ENCODE measurements around the gene TENM4.
"Not testable (repeated sequence)": the region's sequence is repeated elsewhere in the genome, so short reads cannot be mapped to it uniquely, and the experiment has no call there.

The TENM4 gene

DNA sequence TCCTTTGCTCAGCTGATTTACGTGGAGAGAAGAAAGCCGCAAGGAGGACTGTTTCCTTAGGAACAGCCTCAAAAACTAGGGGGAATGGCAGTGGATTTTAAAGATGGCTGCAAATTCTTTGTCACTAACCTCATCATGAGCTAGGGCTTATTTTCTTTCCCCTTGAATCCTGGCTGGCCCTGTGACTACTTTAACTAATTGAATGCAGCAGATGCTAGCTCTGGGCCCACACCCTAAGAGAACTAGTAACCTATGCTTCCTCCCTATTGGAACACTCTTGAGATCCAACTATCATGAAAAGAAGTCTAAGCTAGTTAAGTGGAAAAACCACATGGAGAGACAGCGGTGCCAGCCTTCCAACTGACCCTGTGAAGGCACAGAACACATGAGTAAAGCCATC lies 444.8 kb downstream of the TENM4 start:
- no peak for DNase-seq

DNA sequence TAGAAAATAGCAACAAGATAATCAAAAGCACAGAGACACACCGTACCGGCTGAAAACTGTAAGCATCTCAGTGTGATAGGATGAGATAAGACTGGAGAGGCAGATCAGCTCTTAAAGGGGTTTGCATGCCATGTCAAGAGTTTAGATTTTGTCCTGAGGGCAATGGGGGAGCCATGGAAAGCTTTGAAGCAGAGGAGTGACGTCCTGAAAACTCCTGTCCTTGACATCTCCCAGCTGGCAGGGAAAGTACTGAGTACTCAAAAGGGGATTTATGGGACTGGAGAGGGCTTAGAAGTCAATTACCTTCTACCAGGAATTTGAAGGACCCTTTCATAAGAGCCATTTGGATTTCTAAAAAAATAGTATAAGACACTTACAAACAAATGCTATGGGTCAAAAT lies 445.7 kb downstream of the TENM4 start:
- DNase-seq: no peak

DNA sequence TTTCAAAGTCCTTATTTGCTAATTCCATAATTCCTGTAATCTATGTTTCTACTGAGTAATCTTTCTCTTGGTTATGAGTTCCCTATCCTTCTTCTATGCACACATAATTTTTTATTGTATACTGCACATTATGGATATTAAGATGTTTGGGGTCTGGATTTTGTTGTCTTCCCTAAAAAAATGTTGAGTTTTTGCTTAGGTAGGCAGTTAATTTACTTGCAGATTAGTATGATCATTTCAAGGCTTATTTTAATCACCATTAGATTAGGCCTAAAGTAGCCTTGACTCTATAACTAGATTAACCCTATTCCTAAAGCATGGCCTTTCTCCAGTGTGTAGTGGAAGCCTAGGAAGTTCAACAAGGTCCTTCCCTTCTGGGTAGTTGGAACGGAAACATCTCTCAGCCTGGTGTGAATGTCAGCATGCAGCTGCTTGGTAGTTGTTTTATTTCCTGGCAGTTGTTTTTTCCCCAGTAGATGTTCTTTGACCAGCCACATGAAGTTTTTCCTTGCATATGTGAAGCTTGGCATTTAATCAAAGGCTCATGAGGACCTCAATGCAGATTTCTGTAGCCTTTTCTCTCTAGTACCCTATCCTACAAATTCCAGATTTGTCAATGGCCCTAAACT lies 446.9 kb downstream of the TENM4 start:
- no peak for DNase-seq

DNA sequence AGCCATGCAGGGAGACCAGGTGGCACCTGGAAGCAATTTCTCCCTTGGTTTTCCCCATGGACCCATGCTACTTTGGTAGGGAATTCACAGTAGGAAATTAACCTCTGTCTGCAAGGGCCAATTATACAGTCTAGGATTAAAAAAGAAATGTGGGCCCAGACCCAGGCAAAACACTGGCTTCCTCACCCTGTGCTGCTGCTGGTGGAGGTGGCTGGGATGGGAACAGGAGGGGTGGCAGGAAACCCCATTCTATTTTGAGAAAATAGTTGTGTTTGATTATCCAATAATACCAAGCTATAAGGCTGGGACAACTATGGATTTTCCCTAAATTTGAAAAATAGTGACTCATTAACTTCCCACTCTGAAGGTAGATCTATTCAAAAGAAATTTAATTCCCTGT lies 449.1 kb downstream of the TENM4 start:
- DNase-seq: no peak

DNA sequence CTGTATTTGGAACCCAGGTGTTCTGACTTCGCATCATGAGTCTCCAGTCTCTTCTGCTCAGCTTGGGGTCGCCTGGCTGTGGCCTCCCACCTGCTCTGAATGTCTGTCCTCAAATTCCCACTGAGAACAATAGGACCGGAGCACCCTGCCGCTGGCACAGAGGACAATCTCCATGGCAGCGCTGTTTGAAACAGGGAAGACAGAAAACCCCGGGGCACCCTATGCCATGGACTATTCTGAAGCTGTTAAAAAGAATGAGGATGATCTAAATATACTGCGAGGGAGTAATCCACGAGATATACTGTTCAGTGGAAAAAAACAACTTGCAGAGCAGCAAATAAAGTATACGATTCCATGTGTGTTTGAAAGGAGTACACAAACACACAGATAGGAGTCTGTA lies 450.6 kb downstream of the TENM4 start:
- no peak for DNase-seq

DNA sequence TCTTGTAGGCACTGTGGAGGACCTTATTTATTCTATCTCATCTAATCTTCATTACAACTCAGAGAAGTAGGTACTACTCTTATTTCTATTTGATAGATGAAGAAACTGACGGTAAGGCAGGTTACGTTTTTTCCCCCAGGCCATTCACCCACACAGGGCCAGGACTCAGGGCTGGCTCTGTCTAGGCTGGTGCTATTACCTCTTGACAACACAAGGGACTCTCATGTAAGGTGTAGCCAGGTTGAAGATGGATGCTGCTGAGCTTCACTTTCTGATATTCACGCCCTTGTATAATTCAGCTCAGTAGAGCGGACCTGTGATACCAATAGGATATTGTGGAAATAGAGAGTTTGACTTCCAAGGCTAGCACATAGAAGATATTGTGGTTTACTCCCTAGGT lies 453.1 kb downstream of the TENM4 start:
- DNase-seq: no peak

DNA sequence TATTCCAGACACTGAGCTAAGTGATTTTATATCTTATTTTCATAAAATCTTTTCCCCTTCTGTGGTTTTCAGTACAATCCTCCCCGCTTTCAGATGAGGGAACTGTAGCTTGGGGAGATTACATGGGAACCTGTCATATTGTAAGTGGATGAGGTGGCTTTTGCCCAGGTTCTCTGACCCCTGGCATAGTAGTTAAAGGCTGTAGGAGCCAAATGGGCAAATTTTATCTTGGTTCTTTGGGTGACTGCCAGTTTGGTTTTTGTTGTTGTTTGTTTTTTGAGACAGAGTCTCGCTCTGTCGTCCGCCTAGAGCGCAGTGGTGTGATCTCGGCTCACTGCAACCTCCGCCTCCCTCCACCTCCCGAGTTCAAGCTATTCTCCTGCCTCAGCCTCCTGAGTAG lies 454.5 kb downstream of the TENM4 start:
- no peak for DNase-seq

DNA sequence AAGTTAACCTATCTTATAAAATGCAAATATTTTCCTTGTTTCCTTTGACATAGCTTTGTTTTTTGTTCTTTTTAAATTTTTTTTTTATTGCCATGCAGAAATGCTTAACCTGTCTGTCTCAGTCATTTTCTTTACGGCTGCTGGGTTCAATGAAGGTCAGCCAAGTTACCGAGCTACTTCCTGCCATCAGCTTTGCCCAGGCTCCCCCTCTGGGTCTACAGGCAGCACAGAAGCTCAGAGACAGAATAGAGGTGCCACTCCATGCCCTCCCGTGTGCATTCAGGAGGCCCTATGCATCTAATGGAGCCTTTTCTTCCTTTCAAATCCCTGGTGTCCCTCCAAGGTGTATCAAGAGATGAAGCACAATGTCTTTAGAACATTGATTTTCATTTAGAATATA lies 455.2 kb downstream of the TENM4 start:
- no peak for DNase-seq

DNA sequence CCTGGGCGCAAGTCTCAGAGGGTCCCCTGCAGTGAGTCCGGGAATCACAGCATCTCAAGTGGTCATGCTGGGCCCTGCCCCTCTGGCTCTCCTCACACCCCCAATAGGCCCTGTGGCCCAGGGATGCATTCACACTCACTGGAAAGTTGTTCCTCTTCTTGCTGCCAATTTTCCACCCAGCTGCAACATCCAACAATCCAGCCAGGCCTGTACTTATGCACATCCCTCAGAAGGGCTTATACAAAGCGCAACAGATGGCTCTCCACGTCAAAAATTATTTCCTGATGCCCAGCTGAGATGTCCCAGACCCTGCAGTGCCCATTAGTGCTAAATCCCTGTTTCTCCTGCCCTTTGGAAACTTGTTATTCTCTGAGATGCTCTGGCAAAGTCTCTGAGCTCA lies 458.4 kb downstream of the TENM4 start:
- DNase-seq: no peak

DNA sequence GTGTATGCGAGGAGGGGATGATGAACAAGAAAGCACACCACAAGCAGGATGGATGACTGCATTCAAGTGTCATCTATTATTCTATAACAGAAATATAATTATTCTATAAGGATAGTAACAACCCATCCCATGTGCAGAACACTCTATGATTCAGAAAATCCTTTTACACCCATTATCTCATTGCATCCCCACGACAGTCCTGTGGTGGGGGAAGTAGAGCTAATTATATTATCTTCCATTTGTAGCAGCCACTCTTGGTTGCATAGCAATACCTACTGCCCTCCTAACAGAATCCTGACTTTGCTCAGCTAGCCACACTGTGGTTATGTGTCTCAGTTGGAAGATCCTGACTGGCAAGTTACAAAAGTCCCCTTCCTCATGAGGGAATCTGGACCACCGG lies 459.7 kb downstream of the TENM4 start:
- no peak for DNase-seq

DNA sequence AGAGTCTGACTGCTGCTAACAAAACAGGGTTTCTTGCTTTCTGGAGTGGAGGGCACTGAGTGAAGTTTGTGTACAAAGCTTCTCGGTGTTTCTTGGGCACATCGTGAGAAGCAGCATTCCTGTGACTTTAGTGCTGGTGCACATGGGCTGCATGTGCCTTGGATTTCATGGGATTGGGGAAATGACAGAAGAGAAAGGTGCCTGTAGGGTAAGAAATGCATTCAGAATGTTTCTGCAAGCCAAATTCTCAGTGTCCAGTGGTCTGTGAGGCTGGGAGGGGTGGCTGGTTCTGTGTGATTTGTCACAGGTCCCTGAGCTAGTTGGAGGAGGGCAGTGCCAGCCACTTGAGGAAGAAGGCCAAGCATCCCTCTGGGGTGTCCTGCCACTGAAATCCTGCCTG lies 462.0 kb downstream of the TENM4 start:
- DNase-seq: no peak

DNA sequence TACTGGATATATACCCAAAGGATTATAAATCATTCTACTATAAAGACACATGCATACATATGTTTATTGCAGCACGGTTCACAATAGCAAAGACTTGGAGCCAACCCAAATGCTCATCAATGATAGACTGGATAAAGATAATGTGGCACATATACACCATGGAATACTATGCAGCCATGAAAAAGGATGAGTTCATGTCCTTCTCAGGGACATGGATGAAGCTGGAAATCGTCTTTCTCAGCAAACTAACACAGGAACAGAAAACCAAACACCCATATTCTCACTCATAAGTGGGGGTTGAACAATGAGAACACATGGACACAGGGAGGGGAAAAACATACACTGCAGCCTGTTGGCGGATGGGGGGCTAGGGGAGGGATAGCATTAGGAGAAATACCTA lies 463.0 kb downstream of the TENM4 start:
- DNase-seq: not testable (repeated sequence)

DNA sequence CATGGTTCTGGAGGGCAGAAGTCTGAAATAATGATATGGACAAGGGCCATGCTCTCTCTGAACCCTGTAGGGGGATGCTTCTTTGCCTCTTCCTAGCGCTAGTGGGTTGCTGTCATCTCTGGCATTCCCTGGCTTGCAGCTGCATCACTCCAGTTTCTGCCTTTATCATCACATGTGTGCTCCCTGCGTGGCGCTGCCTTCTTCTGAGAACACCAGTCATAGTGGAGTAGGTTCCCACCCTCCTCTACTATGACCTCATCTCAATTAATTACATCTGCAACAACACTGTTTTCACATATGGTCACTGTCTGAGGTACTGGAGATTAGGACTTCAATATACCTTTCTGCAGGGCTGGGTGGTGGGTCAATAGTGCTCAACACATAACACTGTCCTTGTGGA lies 463.8 kb downstream of the TENM4 start:
- DNase-seq: no peak

DNA sequence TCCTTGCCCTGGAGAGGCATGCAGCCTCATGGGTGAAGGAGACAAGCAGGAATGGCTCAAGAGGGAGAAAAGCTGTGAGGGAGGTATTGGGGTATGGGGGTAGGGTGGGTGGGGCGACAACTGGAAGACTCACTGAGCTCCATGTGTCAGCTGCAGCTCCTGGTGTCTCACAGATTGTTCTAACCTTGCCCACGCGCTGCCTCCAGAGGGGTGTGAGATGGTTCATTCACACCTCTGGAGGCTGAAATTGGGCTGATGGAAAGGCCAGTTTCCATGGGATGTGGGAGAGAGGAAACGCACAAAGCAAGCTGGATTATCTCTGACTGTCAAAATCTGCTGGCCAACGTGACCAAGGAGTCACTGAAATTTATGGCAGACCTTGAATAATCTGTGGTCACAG lies 465.7 kb downstream of the TENM4 start:
- DNase-seq: no peak

DNA sequence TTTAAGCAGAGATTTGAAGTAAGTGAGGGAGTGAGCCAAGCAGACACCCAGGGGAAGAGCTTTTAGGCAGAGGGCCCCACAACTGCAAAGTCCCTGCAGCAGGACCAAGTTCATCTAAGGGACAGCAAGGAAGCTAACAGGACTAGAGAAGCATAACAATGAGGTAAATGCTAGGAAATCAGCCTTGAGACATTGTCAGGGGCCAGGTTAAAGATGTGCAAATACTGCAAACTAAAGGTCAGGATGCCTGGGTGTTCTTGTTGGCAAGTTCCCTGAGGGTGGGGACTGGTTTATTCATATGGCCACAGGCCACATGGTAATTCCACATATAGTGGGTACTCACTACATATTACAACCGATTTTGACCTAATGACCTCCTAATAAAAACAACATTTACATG lies 467.0 kb downstream of the TENM4 start:
- DNase-seq: no peak

DNA sequence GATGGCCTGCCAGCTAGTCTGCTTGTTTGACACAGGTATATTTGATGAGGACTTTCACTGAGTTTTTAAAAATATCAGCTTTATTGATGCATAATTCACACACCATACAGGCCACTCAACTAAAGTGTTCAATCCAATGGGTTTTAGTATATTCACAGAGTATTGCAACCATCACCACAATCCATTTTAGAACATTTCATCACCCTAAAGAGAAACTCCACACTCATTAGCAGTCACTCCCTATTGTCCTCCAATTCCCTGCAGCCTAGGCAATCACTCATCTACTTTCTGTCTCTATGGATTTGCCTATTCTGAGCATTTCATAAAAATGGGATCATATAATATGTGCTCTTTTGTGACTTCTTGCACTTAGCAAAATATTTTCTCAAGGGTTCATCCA lies 468.2 kb downstream of the TENM4 start:
- DNase-seq: no peak

DNA sequence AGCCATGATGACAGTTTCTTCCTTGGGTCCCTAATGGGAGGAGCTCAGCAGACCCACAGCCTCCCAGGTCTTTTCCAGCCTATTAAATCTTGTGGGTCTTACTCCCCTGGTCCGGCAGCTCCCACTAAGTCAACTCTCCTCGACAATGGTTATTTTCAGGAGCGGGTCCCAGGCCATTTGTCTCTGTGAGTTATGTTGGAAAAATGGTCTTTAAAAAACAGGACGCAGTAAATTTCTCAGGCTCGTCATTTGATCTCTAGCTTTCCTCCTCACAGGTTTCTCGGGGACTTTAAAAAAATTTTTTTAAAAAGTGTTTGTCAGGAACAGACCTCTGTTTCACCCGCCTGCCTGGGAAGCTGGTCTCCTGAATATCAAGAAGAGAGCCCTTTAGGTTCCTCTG lies 468.7 kb downstream of the TENM4 start:
- DNase-seq: no peak

DNA sequence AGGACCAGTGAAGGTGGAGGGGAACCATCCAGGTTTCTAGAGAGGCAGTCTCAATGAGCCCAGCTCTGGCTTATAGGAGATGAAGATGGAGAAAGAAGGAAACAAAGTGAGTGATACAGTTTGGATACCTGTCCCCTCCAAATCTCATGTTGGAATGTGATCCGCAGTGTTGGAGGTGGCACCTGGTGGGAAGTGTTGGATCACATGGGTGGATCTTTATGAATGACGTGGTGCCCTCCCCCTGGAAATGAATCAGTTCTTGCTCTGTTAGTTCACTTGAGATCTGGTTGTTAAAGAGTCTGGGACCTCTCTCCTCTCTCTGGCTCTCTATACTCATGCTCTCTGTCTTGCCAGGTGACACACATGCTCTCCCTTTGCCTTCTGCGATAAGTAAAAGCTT lies 473.0 kb downstream of the TENM4 start:
- DNase-seq: no peak

DNA sequence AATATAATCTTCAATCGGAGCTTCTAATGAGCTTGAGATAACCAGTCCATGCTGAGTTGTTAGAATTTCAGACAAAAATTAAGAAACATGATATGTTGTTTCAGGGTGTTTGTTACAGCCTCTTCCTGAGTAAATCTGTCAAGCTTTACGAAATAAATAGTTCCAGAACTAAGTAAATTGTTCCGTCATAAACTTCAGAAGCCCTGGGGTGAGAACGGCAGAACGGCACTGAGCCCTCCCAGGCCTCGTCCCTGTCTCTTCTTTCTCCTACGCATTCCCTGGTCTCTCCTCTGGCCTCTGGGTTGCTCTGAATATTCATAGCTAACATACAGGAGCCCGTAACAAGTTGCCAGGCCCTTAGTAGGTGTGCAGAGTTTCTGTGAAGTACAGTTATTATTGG lies 475.4 kb downstream of the TENM4 start:
- no peak for DNase-seq

DNA sequence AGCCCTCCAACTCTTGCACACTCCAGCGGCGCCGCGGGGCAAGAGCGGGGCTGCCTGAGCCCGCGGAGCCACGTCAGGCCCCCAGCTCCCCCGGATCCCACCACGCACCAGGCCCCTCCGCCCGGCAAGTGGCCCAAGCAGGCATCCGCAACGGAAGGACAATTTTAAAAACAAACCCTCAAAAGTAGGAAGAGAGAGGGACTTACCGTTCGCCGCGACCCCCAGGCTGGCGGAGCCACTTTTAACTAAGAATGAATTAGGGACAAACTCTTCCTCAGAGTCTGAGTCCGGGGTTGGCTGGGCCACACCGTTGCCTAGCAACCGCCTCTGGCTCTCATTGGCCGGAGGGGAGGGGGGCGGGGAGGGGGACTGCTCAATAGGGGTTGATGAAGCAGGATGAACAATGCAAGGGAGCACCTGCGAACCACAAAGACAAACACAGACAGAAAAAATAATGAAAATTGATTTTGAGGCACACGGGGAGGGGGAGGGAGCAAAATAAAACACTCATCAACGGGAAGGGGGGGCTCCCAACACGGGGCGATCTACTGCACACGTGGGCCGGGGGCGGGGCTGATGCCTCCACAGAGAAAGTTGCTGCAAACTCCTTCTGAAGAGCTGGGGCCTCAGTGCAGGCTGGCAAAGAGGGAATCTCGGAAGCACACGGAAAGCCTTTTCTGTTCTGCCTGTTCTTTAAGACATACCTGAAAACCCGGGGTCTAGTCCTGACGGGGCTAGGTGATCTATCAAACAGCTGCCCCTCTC lies 478.7 kb downstream of the TENM4 start:
- no peak for DNase-seq

DNA sequence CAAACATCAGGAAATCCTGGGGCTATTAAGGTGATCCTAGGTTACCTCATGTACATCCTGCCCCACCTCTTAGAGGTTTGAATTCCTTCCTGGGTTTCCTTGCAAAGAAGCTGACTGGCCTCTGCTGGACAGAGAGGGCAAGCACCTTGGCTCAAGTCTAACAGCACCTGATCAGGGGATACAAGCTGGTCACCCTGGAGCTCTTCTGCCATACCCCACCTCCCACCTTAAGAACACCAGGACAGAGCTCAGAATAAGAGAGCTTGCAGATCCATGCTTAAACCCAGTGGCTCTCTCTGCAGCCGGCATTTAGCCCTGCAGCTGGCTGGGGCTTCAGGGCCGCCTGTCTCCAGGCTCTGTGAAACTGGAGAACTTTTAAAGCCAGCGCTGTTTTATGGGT lies 479.6 kb downstream of the TENM4 start:
- DNase-seq: no peak

DNA sequence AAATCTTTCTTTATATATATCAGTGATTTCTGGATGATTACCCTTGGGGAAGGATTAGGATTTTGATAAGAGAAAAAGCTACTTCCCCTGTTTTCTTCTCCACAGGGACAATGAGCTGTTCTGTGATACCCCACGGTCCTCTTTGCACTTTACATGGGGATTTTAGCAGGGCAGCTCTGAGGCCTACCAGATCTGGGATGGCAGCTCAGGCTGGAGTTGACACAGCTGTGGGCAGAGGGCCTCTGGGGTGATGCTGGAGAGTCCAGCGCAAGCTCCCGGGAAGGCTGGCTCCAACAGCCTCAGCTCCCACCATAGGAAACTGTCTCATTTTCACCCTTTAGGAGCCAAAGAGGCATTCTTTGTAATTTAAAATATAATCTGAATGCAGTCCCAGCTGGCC lies 482.4 kb downstream of the TENM4 start:
- no peak for DNase-seq

DNA sequence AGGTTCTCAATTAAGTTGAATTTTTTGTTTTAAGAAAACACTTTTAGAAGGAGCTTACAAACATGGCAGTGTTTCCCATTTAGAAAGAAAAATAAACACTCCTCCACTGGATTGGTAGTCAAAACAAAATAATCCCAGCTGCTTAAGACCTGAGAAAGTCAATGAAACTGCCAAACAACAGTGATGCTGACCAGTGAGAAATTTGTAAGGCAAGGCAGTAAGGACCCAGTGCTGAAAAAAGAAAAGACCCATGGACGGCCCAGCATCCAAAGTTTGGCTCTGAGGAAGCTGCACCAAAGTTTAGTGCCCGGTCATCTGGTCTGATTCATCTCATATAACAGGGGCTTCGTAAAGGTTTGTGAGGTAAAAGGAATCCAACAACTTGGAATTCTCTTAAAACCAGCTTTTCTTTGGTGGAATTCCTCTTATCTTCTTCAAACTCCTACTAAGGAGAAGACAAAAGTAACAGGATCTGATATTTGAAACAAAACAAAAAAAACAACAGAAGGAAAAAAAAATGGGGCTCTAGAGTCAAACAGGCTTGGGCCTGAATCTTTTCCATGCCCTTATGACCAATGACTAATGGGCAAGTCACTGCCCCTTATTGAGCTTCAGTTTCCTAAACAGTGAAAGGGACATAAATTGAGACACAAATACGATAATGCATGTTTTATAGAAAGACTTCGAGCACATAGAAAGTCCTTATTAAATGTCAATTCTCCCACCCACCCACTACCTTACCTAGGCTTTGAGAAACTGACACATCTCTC lies 483.2 kb downstream of the TENM4 start:
- no peak for DNase-seq

DNA sequence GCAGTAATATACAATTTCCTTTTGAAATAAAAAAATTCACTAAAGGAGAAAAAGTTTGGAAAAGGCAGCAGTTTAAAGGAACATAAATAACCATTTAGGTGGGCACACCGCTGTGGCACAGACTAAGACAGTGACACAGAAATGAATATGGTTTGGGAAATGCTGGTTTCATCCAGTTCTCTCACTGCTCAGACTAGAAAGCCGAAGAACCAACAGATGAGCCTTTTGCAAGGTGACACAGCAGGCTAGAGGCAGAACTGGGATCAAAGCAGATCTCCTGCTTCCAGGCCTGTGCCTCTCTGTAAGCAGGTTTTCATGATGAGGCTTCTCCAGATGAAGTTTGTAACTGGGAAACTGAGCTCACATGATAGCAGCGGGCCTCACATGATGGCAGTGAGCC lies 486.1 kb downstream of the TENM4 start:
- DNase-seq: no peak

Data from stimulated activated CD4-positive, alpha-beta T cell treated with anti-CD3 and anti-CD28 coated beads, Interleukin-4, amount 100 ng/mL, for 1 hour (primary cell).